Kidney tubule cell (primary cell): ENCODE data around the gene RNF130.

Experiments used
- DNase-seq: peaks from one replicate; pipeline ENCODE4 v3.0.0-alpha.2; 2018; ENCODE audit warnings: low spot score

Gene RNF130

GRCh38 chr5:180084638-180085561, 13.3 kb upstream of the RNF130 start:
- DNase-seq = peak; percentile 63

GRCh38 chr5:180083529-180084060, 12.0 kb upstream of the RNF130 start:
- no peak for DNase-seq

- no peak for DNase-seq
These were observed 11.3 kb upstream of the RNF130 start for GRCh38 chr5:180082633-180083420.

- no peak for DNase-seq
These were observed 9.9 kb upstream of the RNF130 start for GRCh38 chr5:180081481-180081880.

- no peak for DNase-seq
These were observed 9.1 kb upstream of the RNF130 start for GRCh38 chr5:180080486-180081280.

GRCh38 chr5:180079702-180080466, 8.3 kb upstream of the RNF130 start:
- DNase-seq = no peak

- no peak for DNase-seq
These were observed 6.8 kb upstream of the RNF130 start for GRCh38 chr5:180078348-180078747.

GRCh38 chr5:180077594-180078284, 6.2 kb upstream of the RNF130 start:
- DNase-seq = no peak

- DNase-seq = no peak
These were observed 4.1 kb upstream of the RNF130 start for GRCh38 chr5:180075703-180076102.

GRCh38 chr5:180074462-180074861, 2.9 kb upstream of the RNF130 start:
- DNase-seq = no peak

GRCh38 chr5:180072556-180072955, 997 bp upstream of the RNF130 start:
- no peak for DNase-seq

- DNase-seq = no peak
These were observed 643 bp upstream of the RNF130 start for GRCh38 chr5:180072256-180072548.

- DNase-seq = peak; percentile 60
These were observed 616 bp downstream of the RNF130 start for GRCh38 chr5:180070756-180071530.

GRCh38 chr5:180069589-180070247, 1.8 kb downstream of the RNF130 start:
- no peak for DNase-seq

- no peak for DNase-seq
These were observed 3.0 kb downstream of the RNF130 start for GRCh38 chr5:180068519-180069090.

- no peak for DNase-seq
These were observed 3.6 kb downstream of the RNF130 start for GRCh38 chr5:180067986-180068385.

GRCh38 chr5:180060192-180060591, 11.4 kb downstream of the RNF130 start:
- no peak for DNase-seq

GRCh38 chr5:180059326-180059725, 12.2 kb downstream of the RNF130 start:
- peak; percentile 60 for DNase-seq

- DNase-seq = no peak
These were observed 15.4 kb downstream of the RNF130 start for GRCh38 chr5:180056153-180056552.
